H1 (cell line): ENCODE data around the gene B4GALT5. TPM values are rescaled to one million over a fixed set of nuclear protein-coding genes. Genes with fewer than 3 reads are reported as not detected.
A peak's percentile ranks its signal among the peaks of the same experiment; 100 is the strongest.

Experiments used
- GTF2F1 ChIP-seq: IDR thresholded peaks from 2 replicates; pipeline ENCODE4 v1.6.1; 2012; ENCODE audit warnings: low read depth, low read length, improper control_type of control experiment, borderline replicate concordance
- HDAC2 ChIP-seq, 2 experiments: fragments of 300-600 bp in 1 of 2; sonication (generic) in 1 of 2; IDR thresholded peaks; 2 replicates each; pipeline ENCODE4 v1.6.1; 2011 to 2012; ENCODE audit warnings: low read depth in 2 of 2, low read length in 2 of 2, mild to moderate bottlenecking in 2 of 2, moderate library complexity in 2 of 2, borderline replicate concordance in 1 of 2, inconsistent platforms in 1 of 2
- polyA plus RNA-seq, 7 experiments: library from polyadenylated mRNA; depleted of rRNA in 3 of 7; stranded (reverse) in 5 of 7; unstranded in 2 of 7; fragments of >200 nt in 5 of 7; fragments of 200-250 nt in 2 of 7; gene quantifications; 1 replicate in 5 of 7; 2 replicates in 1 of 7; 4 replicates in 1 of 7; pipeline versions ENCODE4 v1.2.1 to v1.2.3, GENCODE V29; 2011 to 2013; ENCODE audit warnings: missing spikeins in 2 of 7, mixed read lengths in 2 of 7
- total RNA-seq: library from RNA; stranded (reverse); fragmentation: NEBNext Ultra II Directional; extraction: Animal tissue kit (Norgen Biotek cat#: 25700); gene quantifications from 2 replicates; pipeline ENCODE4 v1.2.1, GENCODE V29; 2021

B4GALT5 gene
- total and polyA plus RNA-seq, 2 of the 8 experiments (the other 6 are each of a cell fraction or from before 2014, with no cell fraction given) = 46.5 to 75.4 TPM

GRCh38 chr20:49758781-49759180 is 45.1 kb upstream of the B4GALT5 start (continued):
- peak in 1 of 2 experiments; percentile 52; a peak in 1 of 4 replicates for TF ChIP-seq HDAC2 (IDR thresholded peaks at IDR 0.05; ENCODE audit: borderline replicate concordance in 1 of 2, low read depth in 2 of 2, low read length in 2 of 2)
- TF ChIP-seq GTF2F1 = no peak
